Measurements from ENCODE around the gene SUFU. TPM values are rescaled to one million over a fixed set of nuclear protein-coding genes. Genes with fewer than 3 reads are reported as not detected.

Gene SUFU
- total and polyA plus RNA-seq, 2 of the 13 experiments (the other 11 are each of a cell fraction or from before 2014, with no cell fraction given) = 2.9 to 5.5 TPM

DNA sequence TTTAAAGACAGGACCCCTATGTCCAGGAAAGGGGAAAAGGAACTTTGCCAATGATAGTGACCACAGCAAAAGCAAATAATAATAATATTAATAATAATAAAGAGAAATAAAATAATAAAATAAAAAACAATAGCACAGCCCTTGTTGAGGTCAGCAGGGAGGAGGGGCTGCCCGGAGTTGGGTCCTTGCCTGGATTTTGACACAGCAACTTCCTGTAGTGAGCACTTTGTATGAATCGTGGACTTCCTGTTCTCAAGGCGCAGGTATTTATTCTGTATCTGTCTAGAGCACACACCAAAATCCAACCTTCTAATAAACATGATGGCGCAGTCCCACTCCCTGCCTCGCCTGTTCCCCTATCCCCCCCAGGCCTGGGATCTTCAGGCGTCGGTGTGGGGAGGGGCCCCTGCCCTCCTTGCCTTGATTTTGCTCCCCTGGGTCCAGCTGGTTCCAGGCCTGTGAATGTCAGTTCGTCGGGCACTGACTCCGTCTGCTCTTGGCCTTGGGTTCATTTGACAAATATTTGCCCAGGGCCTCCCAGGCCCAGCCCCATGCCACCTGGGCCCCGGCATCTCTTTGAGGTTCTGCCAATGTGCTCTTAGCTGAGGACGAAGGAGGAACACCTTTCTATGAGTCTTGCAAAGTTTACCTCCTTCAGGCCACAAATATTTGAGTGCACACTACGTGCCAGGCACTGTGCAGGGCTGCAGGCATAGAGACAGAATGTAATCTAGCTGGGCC is 154.4 kb downstream of the SUFU start (continued):
- TF ChIP-seq ZNF652 (CRISPR knock-in tag; IDR thresholded peaks at IDR 0.05; ENCODE audit: borderline replicate concordance, low read depth) (0 out of 2 replicates have a peak, but pooled peaks have one; percentile 15), CBX5 (CRISPR knock-in tag; IDR thresholded peaks at IDR 0.05; ENCODE audit: borderline replicate concordance) (peak; percentile 47; the same call in 1 of the 2 replicates), ZC3H13 (CRISPR knock-in tag; IDR thresholded peaks at IDR 0.05) (0 out of 2 replicates have a peak, but pooled peaks have one; percentile 43)

DNA sequence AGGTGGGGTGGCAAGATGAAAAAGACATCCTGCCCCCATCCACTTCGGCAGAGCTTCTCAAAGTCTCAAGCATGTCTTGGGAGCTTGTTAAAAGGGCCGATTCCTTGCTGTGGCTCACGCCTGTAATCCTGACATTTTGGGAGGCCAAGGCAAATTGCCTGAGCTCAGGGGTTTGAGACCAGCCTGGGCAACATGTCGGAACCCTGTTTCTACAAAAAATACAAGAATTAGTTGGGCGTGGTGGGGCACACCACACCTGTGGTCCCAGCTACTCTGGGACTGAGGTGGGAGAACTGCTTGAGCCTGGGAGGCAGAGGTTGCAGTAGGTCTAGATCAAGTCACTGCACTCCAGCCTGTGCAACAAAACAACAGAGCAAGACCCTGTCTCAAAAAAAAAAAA is 155.0 kb downstream of the SUFU start:
- Histone ChIP-seq H3K4me1 (ENCODE audit: insufficient read depth, low read length) (peaks cover 54% of the 10 kb centered on the region), H3K9me3 (ENCODE audit: low read length) (no peaks in the 10 kb centered on the region), H4K20me1 (ENCODE audit: insufficient read depth, low read length) (peaks cover 20% of the 10 kb centered on the region; the same call in 1 of the 2 replicates), H3K9ac (ENCODE audit: insufficient read depth, low read depth, low read length) (no peak overlapping the region), H3K4me2 (ENCODE audit: low read depth, low read length) (0 out of 2 replicates have a peak overlapping the region, but pooled peaks have one; percentile 5), H3K79me2 (ENCODE audit: insufficient read depth, low read length) (no peaks in the 10 kb centered on the region), H3K36me3 (replicated peaks in 1 of 2; ENCODE audit: control insufficient read depth in 1 of 2, insufficient read depth in 2 of 2, low read length in 2 of 2) (peaks cover 20 to 30% of the 10 kb centered on the region in 2 experiments; a peak in 4 of 5 replicates), H3K27ac (ENCODE audit: extremely low read length, insufficient read depth, low read length) (peak overlapping the region; percentile 39), H2AFZ (ENCODE audit: low read length) (no peak overlapping the region), H3K27me3 (ENCODE audit: control insufficient read depth in 1 of 2, insufficient read depth in 2 of 2, low read length in 2 of 2) (no peaks in the 10 kb centered on the region), H3K4me3 (replicated peaks in 1 of 3; ENCODE audit: insufficient read depth in 1 of 3, low read depth in 2 of 3, low read length in 3 of 3) (no peak overlapping the region)
- no TSS peak for BruUV-seq (replicated peaks)
- intact Hi-C loops (cut with micrococcal nuclease; ENCODE audit: unreplicated experiment) = no loop called here
- in situ Hi-C loops (cut with HindIII; ENCODE audit: extremely low pct_ligation_motif_present, low pct_unique_long_range_greater_than_20kb) = no loop called here
- FAIRE-seq = no peak
- ChIA-PET CTCF (ENCODE audit: low intra/inter-chr PET ratio, low total read pairs) (no interaction called here), POLR2A (interaction anchor here (0.5 to 4.6 kb wide), 13 partner anchors 9 to 156 kb away, joined by 3 to 86 read pairs (median 7); partner anchors contain the start of genes ACTR1A and TRIM8)
- no peak for DNase-seq (ENCODE audit: low spot score)
- no peak for ATAC-seq
- WGBS (ENCODE audit: low lambda C conversion rate) = 55% methylated on average over 5 of the region's 5 CpGs
- TF ChIP-seq, protein P1, sequence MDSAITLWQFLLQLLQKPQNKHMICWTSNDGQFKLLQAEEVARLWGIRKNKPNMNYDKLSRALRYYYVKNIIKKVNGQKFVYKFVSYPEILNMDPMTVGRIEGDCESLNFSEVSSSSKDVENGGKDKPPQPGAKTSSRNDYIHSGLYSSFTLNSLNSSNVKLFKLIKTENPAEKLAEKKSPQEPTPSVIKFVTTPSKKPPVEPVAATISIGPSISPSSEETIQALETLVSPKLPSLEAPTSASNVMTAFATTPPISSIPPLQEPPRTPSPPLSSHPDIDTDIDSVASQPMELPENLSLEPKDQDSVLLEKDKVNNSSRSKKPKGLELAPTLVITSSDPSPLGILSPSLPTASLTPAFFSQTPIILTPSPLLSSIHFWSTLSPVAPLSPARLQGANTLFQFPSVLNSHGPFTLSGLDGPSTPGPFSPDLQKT (CRISPR knock-in tag; IDR thresholded peaks at IDR 0.05; ENCODE audit: borderline replicate concordance) = no peak
- TF ChIP-seq, protein P2, sequence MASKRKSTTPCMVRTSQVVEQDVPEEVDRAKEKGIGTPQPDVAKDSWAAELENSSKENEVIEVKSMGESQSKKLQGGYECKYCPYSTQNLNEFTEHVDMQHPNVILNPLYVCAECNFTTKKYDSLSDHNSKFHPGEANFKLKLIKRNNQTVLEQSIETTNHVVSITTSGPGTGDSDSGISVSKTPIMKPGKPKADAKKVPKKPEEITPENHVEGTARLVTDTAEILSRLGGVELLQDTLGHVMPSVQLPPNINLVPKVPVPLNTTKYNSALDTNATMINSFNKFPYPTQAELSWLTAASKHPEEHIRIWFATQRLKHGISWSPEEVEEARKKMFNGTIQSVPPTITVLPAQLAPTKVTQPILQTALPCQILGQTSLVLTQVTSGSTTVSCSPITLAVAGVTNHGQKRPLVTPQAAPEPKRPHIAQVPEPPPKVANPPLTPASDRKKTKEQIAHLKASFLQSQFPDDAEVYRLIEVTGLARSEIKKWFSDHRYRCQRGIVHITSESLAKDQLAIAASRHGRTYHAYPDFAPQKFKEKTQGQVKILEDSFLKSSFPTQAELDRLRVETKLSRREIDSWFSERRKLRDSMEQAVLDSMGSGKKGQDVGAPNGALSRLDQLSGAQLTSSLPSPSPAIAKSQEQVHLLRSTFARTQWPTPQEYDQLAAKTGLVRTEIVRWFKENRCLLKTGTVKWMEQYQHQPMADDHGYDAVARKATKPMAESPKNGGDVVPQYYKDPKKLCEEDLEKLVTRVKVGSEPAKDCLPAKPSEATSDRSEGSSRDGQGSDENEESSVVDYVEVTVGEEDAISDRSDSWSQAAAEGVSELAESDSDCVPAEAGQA (IDR thresholded peaks at IDR 0.05; ENCODE audit: low read depth) = no peak
- TF ChIP-seq, protein P2 (CRISPR knock-in tag; IDR thresholded peaks at IDR 0.05; ENCODE audit: borderline replicate concordance) = no peak
- TF ChIP-seq HOXA7 (CRISPR knock-in tag; IDR thresholded peaks at IDR 0.05) (no peak), POGZ (CRISPR knock-in tag; IDR thresholded peaks at IDR 0.05) (no peak), SIX1 (CRISPR knock-in tag; IDR thresholded peaks at IDR 0.05; ENCODE audit: borderline replicate concordance) (no peak), POLR2A (IDR thresholded peaks at IDR 0.05; ENCODE audit: insufficient read depth in 1 of 2, low read depth in 2 of 2, low read length in 2 of 2) (0 out of 4 replicates have a peak, but pooled peaks of 1 of the 2 experiments have one; percentile 6), CEBPG (CRISPR knock-in tag; IDR thresholded peaks at IDR 0.05) (no peak), POLR2AphosphoS2 (IDR thresholded peaks at IDR 0.05; ENCODE audit: low read depth, low read length) (peak; percentile 6; the same call in 1 of the 2 replicates), RELA (CRISPR knock-in tag; IDR thresholded peaks at IDR 0.05) (no peak), RBM22 (optimal IDR thresholded peaks at IDR 0.05; ENCODE audit: low read length) (peak; percentile 12)

Measured in HepG2 (cell line).